ENCODE results near the gene RELN. TPM values are rescaled to one million over a fixed set of nuclear protein-coding genes. Genes with fewer than 3 reads are reported as not detected.

The RELN gene
- total RNA-seq, 1 experiment from 2014 or later, result 8.0 TPM

DNA sequence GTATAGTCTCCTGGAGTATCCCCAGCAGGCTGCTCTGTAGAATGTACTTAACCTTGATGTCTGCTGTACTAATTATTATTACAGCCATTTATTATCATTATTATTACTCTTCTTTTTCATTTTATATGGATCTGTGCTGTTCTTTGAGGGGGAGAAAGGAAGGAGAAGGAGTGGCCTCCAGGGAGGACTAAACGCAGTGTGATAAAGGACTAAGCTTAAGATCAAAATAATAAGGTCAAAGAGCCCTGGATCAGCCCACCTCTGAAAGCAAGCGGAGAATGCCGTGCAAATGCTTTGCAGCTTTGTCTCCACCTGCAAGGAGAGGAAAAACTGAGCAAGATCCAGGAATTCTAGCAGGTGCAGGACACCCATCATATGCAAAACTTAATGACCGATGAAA lies 65.3 kb downstream of the RELN start:
- H3K36me3 ChIP-seq (ENCODE audit: low read depth, low read length), result no peaks in the 10 kb centered on the region
- DNase-seq (no peak), ATAC-seq (no peak)
- H3F3A ChIP-seq (ENCODE audit: low read length, unreplicated experiment), result no peaks in the 10 kb centered on the region
- H3K4me1 ChIP-seq (ENCODE audit: insufficient read depth, low read length), result no peaks in the 10 kb centered on the region
- H4K20me1 ChIP-seq (ENCODE audit: low read length), result no peaks in the 10 kb centered on the region
- no peak overlapping the region for H2AFZ ChIP-seq (ENCODE audit: low read length)
- H3K79me2 ChIP-seq (ENCODE audit: low read length), result no peaks in the 10 kb centered on the region
- intact Hi-C loops (cut with micrococcal nuclease), result no loop called here
- ChIA-PET POLR2A (ENCODE audit: unreplicated experiment) (no interaction called here), CTCF (no interaction called here)
- TF ChIP-seq EZH2 (IDR thresholded peaks at IDR 0.05; ENCODE audit: low read length, unreplicated experiment), result no peak
- no peak for TF ChIP-seq EZH2phosphoT487 (IDR thresholded peaks at IDR 0.05; ENCODE audit: borderline replicate concordance, low read length)
- TF ChIP-seq, protein P1, sequence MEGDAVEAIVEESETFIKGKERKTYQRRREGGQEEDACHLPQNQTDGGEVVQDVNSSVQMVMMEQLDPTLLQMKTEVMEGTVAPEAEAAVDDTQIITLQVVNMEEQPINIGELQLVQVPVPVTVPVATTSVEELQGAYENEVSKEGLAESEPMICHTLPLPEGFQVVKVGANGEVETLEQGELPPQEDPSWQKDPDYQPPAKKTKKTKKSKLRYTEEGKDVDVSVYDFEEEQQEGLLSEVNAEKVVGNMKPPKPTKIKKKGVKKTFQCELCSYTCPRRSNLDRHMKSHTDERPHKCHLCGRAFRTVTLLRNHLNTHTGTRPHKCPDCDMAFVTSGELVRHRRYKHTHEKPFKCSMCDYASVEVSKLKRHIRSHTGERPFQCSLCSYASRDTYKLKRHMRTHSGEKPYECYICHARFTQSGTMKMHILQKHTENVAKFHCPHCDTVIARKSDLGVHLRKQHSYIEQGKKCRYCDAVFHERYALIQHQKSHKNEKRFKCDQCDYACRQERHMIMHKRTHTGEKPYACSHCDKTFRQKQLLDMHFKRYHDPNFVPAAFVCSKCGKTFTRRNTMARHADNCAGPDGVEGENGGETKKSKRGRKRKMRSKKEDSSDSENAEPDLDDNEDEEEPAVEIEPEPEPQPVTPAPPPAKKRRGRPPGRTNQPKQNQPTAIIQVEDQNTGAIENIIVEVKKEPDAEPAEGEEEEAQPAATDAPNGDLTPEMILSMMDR (conservative IDR thresholded peaks at IDR 0.05; ENCODE audit: low read depth, low read length), result no peak
- H3K27ac ChIP-seq (ENCODE audit: low read length), result no peak overlapping the region
- BruUV-seq (replicated peaks), result no TSS peak
- H3K27me3 ChIP-seq (ENCODE audit: low read length), result peaks cover 5% of the 10 kb centered on the region; the same call in 1 of the 2 replicates
- no peaks in the 10 kb centered on the region for H3K9me2 ChIP-seq (replicated peaks; ENCODE audit: low read length)
- no peak overlapping the region for H3K4me3 ChIP-seq (ENCODE audit: low read length)
- no peaks in the 10 kb centered on the region for H3K9me3 ChIP-seq (ENCODE audit: low read length)
- H3K4me2 ChIP-seq (ENCODE audit: low read length), result no peak overlapping the region
- H3K9ac ChIP-seq (ENCODE audit: low read length), result no peak overlapping the region

DNA sequence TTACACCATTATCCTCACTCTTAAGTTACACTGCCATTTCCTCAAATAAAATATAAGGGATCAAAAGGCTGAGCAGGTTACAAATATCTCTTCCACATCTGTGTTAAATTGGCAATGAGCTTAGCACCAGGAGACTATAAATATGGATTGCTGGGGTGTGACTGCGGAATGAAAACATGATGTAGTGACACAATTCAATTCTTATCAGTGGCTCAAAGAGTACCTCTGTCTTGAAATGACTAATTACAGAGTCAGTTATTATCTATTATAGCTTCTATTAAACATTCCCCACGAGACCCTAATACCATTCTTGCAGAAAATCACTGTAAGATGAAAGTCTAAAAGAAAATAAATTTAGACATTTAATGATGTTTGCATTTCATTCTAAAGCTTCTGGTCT lies 67.1 kb downstream of the RELN start:
- H3K9me2 ChIP-seq (replicated peaks; ENCODE audit: low read length), result no peaks in the 10 kb centered on the region
- no peak for DNase-seq
- no TSS peak for BruUV-seq (replicated peaks)
- no peak overlapping the region for H3K4me2 ChIP-seq (ENCODE audit: low read length)
- no peaks in the 10 kb centered on the region for H3F3A ChIP-seq (ENCODE audit: low read length, unreplicated experiment)
- intact Hi-C loops (cut with micrococcal nuclease), result no loop called here
- no peak overlapping the region for H3K27ac ChIP-seq (ENCODE audit: low read length)
- ATAC-seq, result no peak
- ChIA-PET CTCF (no interaction called here), POLR2A (ENCODE audit: unreplicated experiment) (no interaction called here)
- peaks cover 5% of the 10 kb centered on the region for H3K27me3 ChIP-seq (ENCODE audit: low read length)
- no peaks in the 10 kb centered on the region for H3K79me2 ChIP-seq (ENCODE audit: low read length)
- H3K36me3 ChIP-seq (ENCODE audit: low read depth, low read length), result no peaks in the 10 kb centered on the region
- H2AFZ ChIP-seq (ENCODE audit: low read length), result no peak overlapping the region
- TF ChIP-seq EZH2phosphoT487 (IDR thresholded peaks at IDR 0.05; ENCODE audit: borderline replicate concordance, low read length), result no peak
- TF ChIP-seq, protein P1 (conservative IDR thresholded peaks at IDR 0.05; ENCODE audit: low read depth, low read length), result no peak
- no peak for TF ChIP-seq EZH2 (IDR thresholded peaks at IDR 0.05; ENCODE audit: low read length, unreplicated experiment)
- H3K9ac ChIP-seq (ENCODE audit: low read length), result no peak overlapping the region
- H3K4me3 ChIP-seq (ENCODE audit: low read length), result no peak overlapping the region
- H4K20me1 ChIP-seq (ENCODE audit: low read length), result no peaks in the 10 kb centered on the region
- no peaks in the 10 kb centered on the region for H3K4me1 ChIP-seq (ENCODE audit: insufficient read depth, low read length)
- no peaks in the 10 kb centered on the region for H3K9me3 ChIP-seq (ENCODE audit: low read length)

DNA sequence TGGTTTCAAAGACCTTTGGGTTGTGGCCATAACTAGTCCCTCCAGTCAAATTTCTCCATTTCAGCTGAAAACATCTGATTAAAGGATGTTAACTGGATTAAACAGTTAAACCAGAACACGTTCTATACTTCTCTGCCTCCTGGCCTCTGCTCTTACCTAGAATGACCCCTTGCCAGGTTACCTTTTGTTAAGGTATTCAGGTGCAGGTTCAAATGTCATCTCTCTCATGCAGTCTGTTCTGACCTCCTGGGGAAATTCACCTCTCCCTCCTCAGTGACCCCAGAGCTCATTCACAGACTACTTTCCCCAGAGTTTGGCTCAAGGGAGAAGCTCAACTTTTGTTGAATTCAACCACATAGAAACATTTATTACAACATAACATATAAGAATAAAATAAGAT lies 67.8 kb downstream of the RELN start:
- Histone ChIP-seq H3K36me3 (ENCODE audit: low read depth, low read length) (no peaks in the 10 kb centered on the region), H3K9me3 (ENCODE audit: low read length) (no peaks in the 10 kb centered on the region), H3K79me2 (ENCODE audit: low read length) (no peaks in the 10 kb centered on the region), H4K20me1 (ENCODE audit: low read length) (no peaks in the 10 kb centered on the region), H3K27me3 (ENCODE audit: low read length) (peaks cover 5% of the 10 kb centered on the region), H3K27ac (ENCODE audit: low read length) (no peak overlapping the region), H3K4me2 (ENCODE audit: low read length) (no peak overlapping the region), H3K9ac (ENCODE audit: low read length) (no peak overlapping the region), H3K4me1 (ENCODE audit: insufficient read depth, low read length) (no peaks in the 10 kb centered on the region), H3K4me3 (ENCODE audit: low read length) (no peak overlapping the region), H2AFZ (ENCODE audit: low read length) (no peak overlapping the region), H3F3A (ENCODE audit: low read length, unreplicated experiment) (no peaks in the 10 kb centered on the region), H3K9me2 (replicated peaks; ENCODE audit: low read length) (no peaks in the 10 kb centered on the region)
- CTCF ChIA-PET, result no interaction called here
- POLR2A ChIA-PET (ENCODE audit: unreplicated experiment), result no interaction called here
- intact Hi-C loops (cut with micrococcal nuclease), result no loop called here
- BruUV-seq (replicated peaks), result no TSS peak
- DNase-seq (no peak), ATAC-seq (no peak)
- TF ChIP-seq EZH2 (IDR thresholded peaks at IDR 0.05; ENCODE audit: low read length, unreplicated experiment) (no peak), EZH2phosphoT487 (IDR thresholded peaks at IDR 0.05; ENCODE audit: borderline replicate concordance, low read length) (no peak)
- TF ChIP-seq, protein P1 (conservative IDR thresholded peaks at IDR 0.05; ENCODE audit: low read depth, low read length), result no peak
